ENCODE data around the gene SLC44A3. TPM values are rescaled to one million over a fixed set of nuclear protein-coding genes. Genes with fewer than 3 reads are reported as not detected.

Gene SLC44A3
- total RNA-seq, 6 experiments from 2014 or later, result 1.9 to 8.7 (median 7.4) TPM

DNA sequence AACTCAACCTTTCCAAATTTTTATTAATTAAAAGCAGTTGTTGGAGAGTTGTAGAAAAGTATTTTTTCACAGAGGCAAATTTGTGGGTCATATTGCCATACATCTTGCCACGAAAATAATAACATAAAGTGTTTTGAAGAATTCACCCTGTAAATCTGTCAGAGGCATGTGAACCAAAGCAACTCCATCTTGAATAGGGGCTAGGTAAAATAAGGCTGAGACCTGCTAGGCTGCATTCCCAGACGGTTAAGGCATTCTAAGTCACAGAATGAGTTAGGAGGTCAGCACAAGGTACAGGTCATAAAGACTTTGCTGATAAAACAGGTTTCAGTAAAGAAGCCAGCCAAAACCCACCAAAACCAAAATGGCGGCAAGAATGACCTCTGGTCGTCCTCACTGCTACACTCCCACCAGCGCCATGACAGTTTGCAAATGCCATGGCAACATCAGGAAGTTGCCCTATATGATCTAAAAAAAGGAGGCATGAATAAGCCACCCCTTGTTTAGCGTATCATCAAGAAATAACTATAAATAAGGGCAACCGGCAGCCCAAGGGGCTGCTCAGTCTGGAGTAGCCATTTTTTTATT lies 111.2 kb downstream of the SLC44A3 start:
- H3K27ac ChIP-seq, result no peak overlapping the region
- peaks cover 0 to 26% (median 4%) of the 10 kb centered on the region in 4 donors for H3K4me1 ChIP-seq
- DNase-seq (no peak), ATAC-seq (no peak)
- 95% methylated on average over 7 of the region's 7 CpGs for WGBS (ENCODE audit: insufficient coverage, low coverage, low lambda C conversion rate, missing lambda C conversion rate)
- intact Hi-C loops (cut with DNase I), result no loop called here
- TF ChIP-seq POLR2A (IDR thresholded peaks at IDR 0.05), result no peak
- TF ChIP-seq, protein P1, sequence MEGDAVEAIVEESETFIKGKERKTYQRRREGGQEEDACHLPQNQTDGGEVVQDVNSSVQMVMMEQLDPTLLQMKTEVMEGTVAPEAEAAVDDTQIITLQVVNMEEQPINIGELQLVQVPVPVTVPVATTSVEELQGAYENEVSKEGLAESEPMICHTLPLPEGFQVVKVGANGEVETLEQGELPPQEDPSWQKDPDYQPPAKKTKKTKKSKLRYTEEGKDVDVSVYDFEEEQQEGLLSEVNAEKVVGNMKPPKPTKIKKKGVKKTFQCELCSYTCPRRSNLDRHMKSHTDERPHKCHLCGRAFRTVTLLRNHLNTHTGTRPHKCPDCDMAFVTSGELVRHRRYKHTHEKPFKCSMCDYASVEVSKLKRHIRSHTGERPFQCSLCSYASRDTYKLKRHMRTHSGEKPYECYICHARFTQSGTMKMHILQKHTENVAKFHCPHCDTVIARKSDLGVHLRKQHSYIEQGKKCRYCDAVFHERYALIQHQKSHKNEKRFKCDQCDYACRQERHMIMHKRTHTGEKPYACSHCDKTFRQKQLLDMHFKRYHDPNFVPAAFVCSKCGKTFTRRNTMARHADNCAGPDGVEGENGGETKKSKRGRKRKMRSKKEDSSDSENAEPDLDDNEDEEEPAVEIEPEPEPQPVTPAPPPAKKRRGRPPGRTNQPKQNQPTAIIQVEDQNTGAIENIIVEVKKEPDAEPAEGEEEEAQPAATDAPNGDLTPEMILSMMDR (IDR thresholded peaks at IDR 0.05), result no peak
- no peak overlapping the region for H3K4me3 ChIP-seq
- no peaks in the 10 kb centered on the region for H3K27me3 ChIP-seq
- no peaks in the 10 kb centered on the region for H3K9me3 ChIP-seq
- H3K36me3 ChIP-seq, result peaks cover 0 to 9% (median 0%) of the 10 kb centered on the region in 4 donors

DNA sequence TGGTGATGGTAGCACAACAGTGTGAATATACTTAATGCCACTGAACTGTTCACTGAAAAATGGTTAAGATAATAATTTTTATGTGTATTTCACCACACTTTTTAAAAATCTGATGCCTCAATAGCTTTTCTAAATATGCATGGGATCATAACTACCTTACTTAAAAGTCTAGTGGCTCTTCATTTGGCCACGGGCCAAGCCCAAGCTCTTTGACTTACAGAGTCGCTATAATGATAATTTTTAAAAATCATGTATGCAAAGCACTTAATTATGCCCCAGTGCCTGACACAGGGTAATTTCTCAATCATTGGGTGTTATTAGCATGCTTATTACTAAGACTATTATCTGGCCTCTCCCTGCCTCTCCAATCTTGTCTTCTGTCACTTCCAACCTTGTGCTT lies 114.4 kb downstream of the SLC44A3 start:
- peaks cover 0 to 9% (median 0%) of the 10 kb centered on the region in 4 donors for H3K36me3 ChIP-seq
- no peak for DNase-seq
- no peak for ATAC-seq
- H3K4me3 ChIP-seq, result no peak overlapping the region
- no peaks in the 10 kb centered on the region for H3K27me3 ChIP-seq
- intact Hi-C loops (cut with DNase I), result no loop called here
- H3K9me3 ChIP-seq, result no peaks in the 10 kb centered on the region
- no peak for TF ChIP-seq POLR2A (IDR thresholded peaks at IDR 0.05)
- TF ChIP-seq, protein P1 (IDR thresholded peaks at IDR 0.05), result no peak
- peaks cover 0 to 23% (median 7%) of the 10 kb centered on the region in 4 donors for H3K4me1 ChIP-seq
- no peak overlapping the region for H3K27ac ChIP-seq
- whole genome bisulfite sequencing (ENCODE audit: insufficient coverage, low coverage, low lambda C conversion rate, missing lambda C conversion rate), result 83% methylated on average over 2 of the region's 2 CpGs

DNA sequence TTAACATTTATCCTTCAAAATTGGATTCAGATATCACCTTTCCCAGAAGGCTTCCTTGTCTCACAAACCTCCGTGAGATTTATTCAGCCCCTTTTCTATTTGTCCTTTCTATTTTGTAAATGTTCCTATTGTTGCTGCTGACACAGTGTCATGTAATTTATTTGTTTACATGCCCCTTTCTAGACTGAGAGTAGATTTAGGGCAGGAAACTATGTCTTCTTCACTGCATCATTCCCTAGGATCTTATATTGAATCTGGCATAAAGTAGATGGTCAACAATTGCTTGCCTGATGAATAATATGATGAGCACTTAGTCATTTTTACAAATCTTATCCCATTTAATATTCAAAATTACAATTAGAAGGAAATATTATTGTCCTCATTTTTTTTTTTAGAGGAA lies 114.9 kb downstream of the SLC44A3 start:
- Histone ChIP-seq H3K9me3 (no peaks in the 10 kb centered on the region), H3K27ac (no peak overlapping the region), H3K27me3 (no peaks in the 10 kb centered on the region), H3K4me1 (peaks cover 0 to 18% (median 5%) of the 10 kb centered on the region in 4 donors), H3K36me3 (peaks cover 0 to 9% (median 0%) of the 10 kb centered on the region in 4 donors), H3K4me3 (no peak overlapping the region)
- intact Hi-C loops (cut with DNase I), result no loop called here
- ATAC-seq (no peak), DNase-seq (no peak)
- no peak for TF ChIP-seq POLR2A (IDR thresholded peaks at IDR 0.05)
- TF ChIP-seq, protein P1 (IDR thresholded peaks at IDR 0.05), result no peak
- 73% methylated on average over 1 of the region's 1 CpG for WGBS (ENCODE audit: insufficient coverage, low coverage, low lambda C conversion rate, missing lambda C conversion rate)

- Histone ChIP-seq H3K9me3 (no peaks in the 10 kb centered on the region), H3K4me3 (no peak overlapping the region), H3K27ac (no peak overlapping the region), H3K27me3 (no peaks in the 10 kb centered on the region), H3K4me1 (peaks cover 0 to 16% (median 3%) of the 10 kb centered on the region in 4 donors), H3K36me3 (peaks cover 0 to 9% (median 0%) of the 10 kb centered on the region in 4 donors)
- 58% methylated on average over 1 of the region's 1 CpG for WGBS (ENCODE audit: insufficient coverage, low coverage, low lambda C conversion rate, missing lambda C conversion rate)
- DNase-seq (no peak), ATAC-seq (no peak)
- no peak for TF ChIP-seq POLR2A (IDR thresholded peaks at IDR 0.05)
- TF ChIP-seq, protein P1 (IDR thresholded peaks at IDR 0.05), result no peak
- intact Hi-C loops (cut with DNase I), result no loop called here
Observed at GRCh38 chr1:94935476-94935875, 115.3 kb downstream of the SLC44A3 start.
